HG02943 (cell line): ENCODE measurements around the gene COL26A1.
"Not testable (repeated sequence)": the region's sequence is repeated elsewhere in the genome, so short reads cannot be mapped to it uniquely, and the experiment has no call there.

ENCODE experiments used
- ATAC-seq: cut with Tn5 transposase; IDR thresholded peaks from one replicate; pipeline ENCODE4 v1.9.1; 2021; ENCODE audit warnings: mild to moderate bottlenecking, low read depth, moderate library complexity; ENCODE audit not compliant: unreplicated experiment

The COL26A1 gene

GRCh38 chr7:101487105-101487458 is 124.4 kb downstream of the COL26A1 start:
- no peak for ATAC-seq

DNA sequence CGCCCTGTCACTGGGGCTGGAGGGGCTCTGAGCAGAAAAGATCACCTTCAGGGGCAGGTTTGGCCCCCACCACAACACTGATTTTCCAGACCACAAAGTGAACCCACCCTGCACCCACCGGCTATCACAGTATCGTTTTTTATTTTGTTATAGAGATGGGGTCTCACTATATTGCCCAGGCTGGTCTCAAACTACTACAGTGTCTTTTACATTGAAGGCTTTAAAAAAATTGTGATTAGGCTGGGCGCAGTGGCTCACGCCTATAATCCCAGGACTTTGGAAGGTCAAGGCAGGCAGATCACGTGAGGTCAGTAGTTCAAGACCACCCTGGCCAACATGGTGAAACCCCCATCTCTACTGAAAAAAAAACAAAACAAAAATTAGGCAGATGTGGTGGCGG is 125.1 kb downstream of the COL26A1 start:
- no peak for ATAC-seq

- no peak for ATAC-seq
Observed at GRCh38 chr7:101488826-101489572, 126.3 kb downstream of the COL26A1 start.

DNA sequence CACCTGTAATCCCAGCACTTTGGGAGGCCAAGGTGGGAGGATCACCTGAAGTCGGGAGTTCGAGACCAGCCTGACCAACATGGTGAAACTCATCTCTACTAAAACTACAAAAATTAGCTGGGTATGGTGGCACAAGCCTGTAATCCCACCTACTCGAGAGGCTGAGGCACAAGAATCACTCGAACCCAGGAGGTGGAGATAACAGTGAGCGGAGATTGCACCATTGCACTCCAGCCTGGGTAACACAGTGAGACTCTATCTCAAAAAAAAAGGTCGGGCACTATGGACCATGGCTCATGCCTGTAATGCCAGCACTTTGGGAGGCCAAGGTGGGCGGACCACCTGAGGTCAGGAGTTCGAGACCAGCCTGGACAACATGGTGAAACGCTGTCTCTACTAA is 127.8 kb downstream of the COL26A1 start:
- ATAC-seq: not testable (repeated sequence)

DNA sequence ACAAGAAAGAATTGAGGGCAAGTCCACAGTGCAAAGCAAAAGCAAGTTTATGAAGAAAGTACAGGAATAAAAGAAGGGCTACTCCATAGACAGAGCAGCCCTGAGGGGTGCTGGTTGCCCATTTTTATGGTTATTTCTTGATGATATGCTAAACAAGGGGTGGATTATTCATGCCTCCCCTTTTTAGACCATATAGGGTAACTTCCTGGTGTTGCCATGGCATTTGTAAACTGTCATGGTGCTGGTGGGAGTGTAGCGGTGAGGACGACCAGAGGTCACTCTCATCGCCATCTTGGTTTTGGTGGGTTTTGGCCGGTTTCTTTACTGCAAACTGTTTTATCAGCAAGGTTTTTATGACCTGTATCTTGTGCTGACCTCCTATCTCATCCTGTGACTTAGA is 128.8 kb downstream of the COL26A1 start:
- not testable (repeated sequence) for ATAC-seq

- no peak for ATAC-seq
Observed at GRCh38 chr7:101494602-101495329, 132.1 kb downstream of the COL26A1 start.

DNA sequence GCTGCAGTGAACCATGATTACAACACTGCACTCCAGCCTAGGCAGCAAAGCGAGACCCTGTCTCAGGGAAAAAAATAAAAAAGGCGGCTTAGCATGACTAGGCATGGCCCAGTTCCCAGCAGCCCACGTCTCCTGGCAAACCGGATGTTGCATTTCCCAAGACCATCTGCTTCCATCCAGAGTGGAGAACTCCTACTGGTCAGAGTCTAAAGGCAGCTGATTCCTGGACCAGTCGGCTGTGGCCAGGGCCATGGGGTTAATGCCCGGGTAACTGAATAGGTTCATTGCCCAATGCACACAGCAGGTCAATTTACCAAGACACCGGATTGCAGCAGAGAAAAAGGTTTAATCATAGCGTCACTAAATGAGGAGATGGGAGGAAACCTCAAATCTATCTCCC is 133.3 kb downstream of the COL26A1 start:
- ATAC-seq: no peak

- ATAC-seq: no peak
Observed at GRCh38 chr7:101501351-101501750, 138.7 kb downstream of the COL26A1 start.

GRCh38 chr7:101502466-101503098 is 139.9 kb downstream of the COL26A1 start:
- ATAC-seq: no peak

DNA sequence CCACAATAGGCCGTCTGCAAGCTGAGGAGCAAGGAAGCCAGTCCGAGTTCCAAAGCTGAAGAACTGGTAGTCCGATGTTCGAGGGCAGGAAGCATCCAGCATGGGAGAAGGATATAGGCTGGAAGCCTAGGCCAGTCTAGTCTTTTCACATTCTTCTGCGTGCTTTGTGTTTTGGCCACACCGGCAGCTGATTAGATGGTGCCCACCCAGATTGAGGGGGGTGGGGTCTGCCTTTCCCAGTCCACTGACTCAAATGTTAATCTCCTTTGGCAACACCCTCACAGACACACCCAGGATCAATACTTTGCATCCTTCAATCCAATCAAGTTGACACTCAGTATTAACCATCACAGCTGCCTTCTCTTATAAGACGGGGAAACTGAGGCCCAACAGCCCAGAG is 142.8 kb downstream of the COL26A1 start:
- ATAC-seq: not testable (repeated sequence)

- ATAC-seq: no peak
Observed at GRCh38 chr7:101506531-101506930, 143.9 kb downstream of the COL26A1 start.

GRCh38 chr7:101507327-101507726 is 144.7 kb downstream of the COL26A1 start:
- ATAC-seq: no peak

GRCh38 chr7:101507791-101508252 is 145.1 kb downstream of the COL26A1 start:
- ATAC-seq: no peak

GRCh38 chr7:101510297-101510696 is 147.6 kb downstream of the COL26A1 start:
- ATAC-seq: no peak

- ATAC-seq: no peak
Observed at GRCh38 chr7:101511965-101512364, 149.3 kb downstream of the COL26A1 start.

DNA sequence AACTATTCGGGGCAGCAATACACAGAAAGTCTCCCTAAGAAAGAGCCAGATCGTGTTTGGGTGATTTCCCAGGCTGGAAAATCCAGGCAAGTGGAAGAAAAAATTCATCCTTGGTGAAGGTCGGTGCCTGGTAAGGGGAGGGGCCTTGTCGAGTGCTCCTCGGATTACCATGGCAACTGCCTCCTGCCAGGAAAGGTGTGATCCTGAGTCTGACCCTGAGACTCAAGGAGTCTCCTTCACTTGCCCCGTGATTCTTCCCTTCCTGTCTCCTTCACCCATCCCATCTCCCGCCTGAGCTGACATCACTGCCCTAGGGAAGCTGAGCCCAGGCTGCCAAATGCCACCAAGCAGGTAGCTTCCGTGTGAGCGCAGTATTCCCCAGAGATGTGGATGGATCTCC is 154.2 kb downstream of the COL26A1 start:
- ATAC-seq: no peak

GRCh38 chr7:101517304-101517703 is 154.6 kb downstream of the COL26A1 start:
- ATAC-seq: no peak

- ATAC-seq: no peak
Observed at GRCh38 chr7:101518336-101518735, 155.7 kb downstream of the COL26A1 start.

DNA sequence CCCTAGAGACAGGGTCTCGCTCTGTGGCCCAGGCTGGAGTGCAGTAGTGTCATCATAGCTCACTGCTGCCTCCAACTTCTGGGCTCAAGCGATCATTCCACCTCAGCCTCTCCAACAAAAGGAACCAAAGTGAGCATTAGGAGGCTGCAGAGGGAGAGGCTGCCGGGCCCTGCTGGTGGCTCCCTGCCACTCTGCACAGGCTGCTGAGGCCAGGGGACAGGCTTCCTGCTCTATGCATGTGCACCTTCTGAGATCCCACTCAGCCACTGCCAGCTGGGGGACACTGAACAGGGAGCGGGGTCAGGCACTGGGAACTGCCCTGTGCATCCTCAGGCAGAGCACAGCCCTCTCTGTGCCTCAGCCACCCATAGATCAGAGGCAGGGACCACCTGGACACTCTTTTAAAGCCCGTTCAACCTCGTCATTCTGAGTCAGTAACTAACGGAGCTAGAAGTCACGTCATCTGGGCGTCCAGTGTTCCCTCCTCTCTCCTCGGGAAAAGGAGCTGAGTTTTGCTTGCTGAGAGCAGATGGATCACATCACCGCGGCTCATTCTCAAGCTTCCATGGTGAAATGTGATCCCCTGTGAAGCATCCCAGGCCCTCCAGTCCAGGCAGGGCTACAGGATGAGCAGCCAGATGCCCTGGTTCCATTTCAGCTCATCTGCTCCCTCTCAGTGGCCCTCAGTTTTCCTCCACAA is 156.8 kb downstream of the COL26A1 start:
- no peak for ATAC-seq

DNA sequence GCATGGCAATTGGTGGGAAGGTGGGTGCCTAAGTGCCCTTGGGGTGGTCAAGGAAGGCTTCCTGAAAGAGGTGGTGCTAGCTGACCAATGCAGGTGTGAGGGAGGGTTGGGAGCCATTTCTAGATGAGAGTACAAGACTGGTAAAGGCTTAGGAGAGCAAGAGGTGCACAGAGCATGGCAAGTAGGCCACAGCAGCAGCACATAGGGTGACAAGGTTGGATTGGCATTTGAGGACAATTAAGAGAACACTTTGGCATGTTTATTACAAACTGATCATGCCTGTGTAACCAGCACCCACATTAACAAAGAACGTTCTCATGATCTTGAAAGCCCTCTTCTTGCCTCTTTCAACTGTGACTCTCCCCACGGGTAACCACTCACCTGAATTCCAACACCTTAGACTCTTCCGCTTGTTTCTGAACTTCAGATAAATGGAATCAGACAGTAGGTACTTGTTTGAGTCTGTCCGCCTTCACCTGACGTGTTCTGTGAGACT is 158.8 kb downstream of the COL26A1 start:
- ATAC-seq: no peak

GRCh38 chr7:101522021-101522420 is 159.3 kb downstream of the COL26A1 start:
- ATAC-seq: no peak
